Right atrium auricular region (tissue), 2 donors: Measurements from ENCODE around the gene USH2A. TPM values are rescaled to one million over a fixed set of nuclear protein-coding genes. Genes with fewer than 3 reads are reported as not detected.

Experiments used
- DNase-seq: peaks from one replicate; pipeline ENCODE4 v3.0.0-alpha.2; 2019; ENCODE audit warnings: low spot score
- H3K27ac ChIP-seq, 2 donors: fragments of 200-600 bp; sonication (generic); 1 replicate in 1 of 2; 2 replicates in 1 of 2; pipeline ENCODE4 v1.5.1; 2016 to 2019
- H3K27me3 ChIP-seq, 2 donors: fragments of 200-600 bp; sonication (generic); one replicate each; pipeline versions ENCODE4 v1.5.1 to v1.6.0; 2017 to 2019
- H3K36me3 ChIP-seq: fragments of 200-600 bp; sonication (generic); one replicate; pipeline ENCODE4 v1.5.1; 2016
- H3K4me1 ChIP-seq, 2 donors: fragments of 200-600 bp; sonication (generic); one replicate each; pipeline versions ENCODE4 v1.5.1 to v1.6.0; 2017 to 2019
- H3K4me3 ChIP-seq, 2 donors: fragments of 200-600 bp; sonication (generic); 1 replicate in 1 of 2; 2 replicates in 1 of 2; pipeline ENCODE4 v1.5.1; 2017 to 2019; ENCODE audit warnings: mild to moderate bottlenecking in 1 of 2, moderate library complexity in 1 of 2
- H3K9me3 ChIP-seq, 2 donors: fragments of 200-600 bp; sonication (generic); one replicate each; pipeline ENCODE4 v1.5.1; 2019
- total RNA-seq, 2 donors: library from RNA; depleted of rRNA; stranded (reverse); fragments of >200 nt; gene quantifications; one replicate each; pipeline ENCODE4 v1.1.0, GENCODE V29; 2016
- TF ChIP-seq, protein P1 (sequence below), 2 donors: fragments of 200-600 bp; sonication (generic); IDR thresholded peaks; one replicate each; pipeline ENCODE4 v1.5.1; 2019; ENCODE audit warnings: antibody characterized with exemption in 2 of 2

USH2A gene
- total RNA-seq, 2 donors from 2014 or later: 2.4 to 5.6 TPM

DNA sequence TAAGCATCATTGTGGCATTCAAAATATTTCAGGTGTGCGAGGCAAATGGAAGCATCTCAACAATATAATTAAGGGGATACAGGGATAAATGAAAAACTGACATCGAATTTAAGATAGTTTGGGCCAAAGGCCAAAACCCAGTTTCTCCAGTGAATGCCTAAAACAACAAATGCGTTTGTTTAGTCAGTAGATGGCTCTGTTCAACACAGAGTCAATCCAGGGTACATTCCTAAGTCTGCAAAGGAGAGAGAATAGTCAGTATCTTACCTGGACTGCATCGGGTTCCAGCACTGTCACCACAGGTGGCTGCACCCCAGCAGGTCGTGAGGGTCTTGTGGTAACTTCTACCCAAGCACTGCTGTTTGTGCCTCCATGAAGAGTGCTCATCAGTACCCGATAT, 535.1 kb downstream of the USH2A start:
- no peaks in the 10 kb centered on the region for H3K4me1 ChIP-seq
- TF ChIP-seq, protein P1, sequence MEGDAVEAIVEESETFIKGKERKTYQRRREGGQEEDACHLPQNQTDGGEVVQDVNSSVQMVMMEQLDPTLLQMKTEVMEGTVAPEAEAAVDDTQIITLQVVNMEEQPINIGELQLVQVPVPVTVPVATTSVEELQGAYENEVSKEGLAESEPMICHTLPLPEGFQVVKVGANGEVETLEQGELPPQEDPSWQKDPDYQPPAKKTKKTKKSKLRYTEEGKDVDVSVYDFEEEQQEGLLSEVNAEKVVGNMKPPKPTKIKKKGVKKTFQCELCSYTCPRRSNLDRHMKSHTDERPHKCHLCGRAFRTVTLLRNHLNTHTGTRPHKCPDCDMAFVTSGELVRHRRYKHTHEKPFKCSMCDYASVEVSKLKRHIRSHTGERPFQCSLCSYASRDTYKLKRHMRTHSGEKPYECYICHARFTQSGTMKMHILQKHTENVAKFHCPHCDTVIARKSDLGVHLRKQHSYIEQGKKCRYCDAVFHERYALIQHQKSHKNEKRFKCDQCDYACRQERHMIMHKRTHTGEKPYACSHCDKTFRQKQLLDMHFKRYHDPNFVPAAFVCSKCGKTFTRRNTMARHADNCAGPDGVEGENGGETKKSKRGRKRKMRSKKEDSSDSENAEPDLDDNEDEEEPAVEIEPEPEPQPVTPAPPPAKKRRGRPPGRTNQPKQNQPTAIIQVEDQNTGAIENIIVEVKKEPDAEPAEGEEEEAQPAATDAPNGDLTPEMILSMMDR (IDR thresholded peaks at IDR 0.05): no peak
- no peaks in the 10 kb centered on the region for H3K27me3 ChIP-seq
- H3K9me3 ChIP-seq: no peaks in the 10 kb centered on the region
- no peaks in the 10 kb centered on the region for H3K36me3 ChIP-seq
- H3K27ac ChIP-seq: no peak overlapping the region
- DNase-seq: no peak
- no peak overlapping the region for H3K4me3 ChIP-seq

DNA sequence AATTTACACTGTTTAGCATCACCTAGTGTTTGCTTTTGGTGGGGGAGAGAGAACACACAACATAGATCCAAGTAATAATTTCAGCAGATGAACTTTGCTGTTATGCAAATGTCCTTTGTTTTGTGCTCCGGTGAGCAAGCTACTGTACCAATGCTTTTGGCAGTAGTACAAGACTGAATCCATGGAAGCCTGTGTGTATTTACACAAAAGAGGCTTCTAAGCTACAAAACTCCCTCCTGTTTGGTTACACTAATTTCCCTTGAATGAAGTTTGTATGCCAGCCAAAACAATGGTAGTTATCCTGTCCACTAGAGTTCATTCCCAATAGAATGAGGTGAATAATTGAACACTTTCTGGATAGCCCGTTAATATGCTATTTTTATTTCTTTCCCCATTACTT, 535.6 kb downstream of the USH2A start:
- Histone ChIP-seq H3K36me3 (no peaks in the 10 kb centered on the region), H3K27me3 (no peaks in the 10 kb centered on the region), H3K4me3 (no peak overlapping the region), H3K4me1 (no peaks in the 10 kb centered on the region), H3K9me3 (no peaks in the 10 kb centered on the region), H3K27ac (no peak overlapping the region)
- DNase-seq: no peak
- TF ChIP-seq, protein P1 (IDR thresholded peaks at IDR 0.05): no peak

DNA sequence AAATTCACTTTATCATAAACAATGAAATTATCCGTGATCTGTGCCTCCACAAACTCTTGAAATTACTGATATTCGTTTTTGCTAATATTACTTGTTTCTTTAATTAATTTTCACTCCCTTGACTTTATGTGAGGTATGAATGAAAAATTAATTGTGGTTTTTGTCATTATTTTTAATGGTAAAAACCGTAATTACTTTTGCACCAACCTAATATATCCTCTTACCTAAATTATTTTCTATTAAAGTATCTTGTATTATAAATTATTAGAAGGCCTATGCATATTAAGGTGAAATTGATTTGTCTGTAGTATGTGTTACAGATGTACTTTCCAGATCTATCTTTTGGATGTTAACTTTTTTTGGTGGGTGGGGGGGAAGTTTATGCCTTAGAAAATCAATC, 540.2 kb downstream of the USH2A start:
- Histone ChIP-seq H3K4me1 (no peaks in the 10 kb centered on the region), H3K27ac (no peak overlapping the region), H3K27me3 (no peaks in the 10 kb centered on the region), H3K36me3 (no peaks in the 10 kb centered on the region), H3K4me3 (no peak overlapping the region), H3K9me3 (no peaks in the 10 kb centered on the region)
- TF ChIP-seq, protein P1 (IDR thresholded peaks at IDR 0.05): no peak
- no peak for DNase-seq

DNA sequence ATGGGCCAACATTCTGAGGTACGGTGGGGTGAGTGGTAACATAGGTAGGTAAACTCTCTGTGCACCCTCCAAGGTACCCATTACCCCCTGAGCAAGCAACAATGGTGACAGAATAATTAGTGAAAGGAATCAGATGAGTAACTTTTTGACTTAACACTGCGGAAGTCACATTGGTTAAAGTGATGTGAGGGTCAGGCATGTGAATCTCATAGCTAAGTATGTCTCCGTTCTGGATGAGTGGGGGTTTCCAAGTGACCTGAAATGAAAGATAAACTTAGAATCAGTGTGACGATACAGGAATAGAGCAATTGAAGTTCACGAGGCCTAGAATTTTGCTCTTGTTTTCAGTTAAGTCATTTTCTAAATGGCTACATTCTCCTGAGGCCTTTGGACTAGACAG, 544.4 kb downstream of the USH2A start:
- no peaks in the 10 kb centered on the region for H3K4me1 ChIP-seq
- TF ChIP-seq, protein P1 (IDR thresholded peaks at IDR 0.05): no peak
- H3K4me3 ChIP-seq: no peak overlapping the region
- H3K27ac ChIP-seq: no peak overlapping the region
- H3K36me3 ChIP-seq: no peaks in the 10 kb centered on the region
- no peaks in the 10 kb centered on the region for H3K27me3 ChIP-seq
- no peaks in the 10 kb centered on the region for H3K9me3 ChIP-seq
- no peak for DNase-seq

DNA sequence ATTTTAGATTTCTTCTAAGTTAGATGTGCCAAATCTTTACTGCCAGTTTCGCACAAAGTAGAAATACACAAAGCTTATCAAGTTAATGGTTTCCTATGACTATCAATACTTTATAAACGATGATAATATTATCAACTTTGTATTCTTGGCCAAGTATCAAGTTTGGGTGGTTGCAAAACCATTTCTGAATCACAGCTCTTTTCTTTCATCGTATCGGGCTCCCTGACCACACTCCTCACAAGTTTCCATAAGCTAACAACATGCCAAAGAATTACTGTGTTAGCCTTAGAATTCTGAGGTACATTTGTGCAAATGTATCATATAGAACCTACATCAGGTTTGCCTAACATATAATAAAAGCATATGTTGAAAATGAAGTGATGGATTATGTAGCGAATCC, 545.1 kb downstream of the USH2A start:
- Histone ChIP-seq H3K27me3 (no peaks in the 10 kb centered on the region), H3K9me3 (no peaks in the 10 kb centered on the region), H3K27ac (no peak overlapping the region), H3K36me3 (no peaks in the 10 kb centered on the region), H3K4me3 (no peak overlapping the region), H3K4me1 (no peaks in the 10 kb centered on the region)
- TF ChIP-seq, protein P1 (IDR thresholded peaks at IDR 0.05): no peak
- DNase-seq: no peak

DNA sequence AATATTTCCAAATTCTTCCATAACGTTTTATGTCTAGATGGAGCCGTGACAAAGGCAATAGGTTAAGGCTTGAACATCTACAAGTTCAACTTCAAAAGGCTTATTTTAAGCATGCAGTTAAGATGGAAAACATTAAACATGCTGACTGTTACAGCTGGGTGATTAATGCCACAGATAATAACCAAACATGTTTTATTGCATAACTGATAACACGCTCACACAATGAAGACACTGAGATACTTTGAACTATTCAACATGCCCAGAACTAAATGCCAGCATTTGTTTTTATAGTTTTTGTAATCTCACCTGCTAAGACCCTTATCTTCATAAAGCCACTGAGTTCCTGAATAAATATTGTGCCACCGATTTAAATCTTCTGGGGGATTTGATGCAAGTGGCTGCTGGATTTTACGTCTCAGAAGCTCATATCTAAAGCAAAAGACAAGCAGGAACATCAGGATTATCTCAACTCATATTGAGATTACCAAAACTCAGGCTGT, 545.7 kb downstream of the USH2A start:
- Histone ChIP-seq H3K9me3 (no peaks in the 10 kb centered on the region), H3K27me3 (no peaks in the 10 kb centered on the region), H3K36me3 (no peaks in the 10 kb centered on the region), H3K4me1 (no peaks in the 10 kb centered on the region), H3K4me3 (no peak overlapping the region), H3K27ac (no peak overlapping the region)
- no peak for DNase-seq
- TF ChIP-seq, protein P1 (IDR thresholded peaks at IDR 0.05): no peak
